ENCODE results near the gene ADAM8. TPM values are rescaled to one million over a fixed set of nuclear protein-coding genes. Genes with fewer than 3 reads are reported as not detected.

The ADAM8 gene
- polyA plus RNA-seq, 1 donor from 2014 or later = 6.4 TPM

DNA sequence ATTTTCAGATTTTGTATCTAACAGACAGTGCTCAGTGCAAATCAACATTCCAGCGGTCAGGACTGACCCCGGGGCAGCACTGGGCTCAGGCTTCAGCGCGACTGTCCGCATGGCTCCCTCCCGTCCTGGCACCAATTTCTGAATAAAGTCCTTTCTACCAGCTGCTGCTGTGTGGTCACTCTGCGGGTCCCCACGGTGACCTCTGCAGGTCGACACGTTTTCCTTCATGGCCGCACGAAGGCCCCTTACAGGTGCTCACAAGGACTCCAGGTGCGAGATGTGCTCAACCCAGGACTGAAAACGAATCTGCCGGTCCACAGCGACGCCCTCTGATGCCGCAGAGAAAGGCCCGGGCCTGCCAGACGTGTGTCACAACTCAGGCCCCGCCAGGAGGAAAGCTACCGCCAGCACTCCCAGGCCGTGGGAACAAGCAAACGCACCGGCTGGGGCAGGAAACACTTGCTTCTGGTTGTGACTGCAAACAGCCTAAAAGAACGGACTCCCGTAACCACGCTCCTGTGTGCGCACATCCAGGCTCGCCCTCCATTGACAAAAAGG lies 50.3 kb downstream of the ADAM8 start:
- TF ChIP-seq RAD21 (conservative IDR thresholded peaks at IDR 0.05) (no peak), POLR2AphosphoS5 (IDR thresholded peaks at IDR 0.05) (no peak), SMC3 (conservative IDR thresholded peaks at IDR 0.05; ENCODE audit: poor library complexity) (no peak), REST (IDR thresholded peaks at IDR 0.05; ENCODE audit: borderline replicate concordance) (no peak), TAF1 (IDR thresholded peaks at IDR 0.05; ENCODE audit: low read depth) (no peak), EZH2 (IDR thresholded peaks at IDR 0.05; ENCODE audit: borderline replicate concordance, insufficient read depth, low read length, poor library complexity, severe bottlenecking) (no peak), MXI1 (conservative IDR thresholded peaks at IDR 0.05; ENCODE audit: poor library complexity, severe bottlenecking) (no peak), EP300 (conservative IDR thresholded peaks at IDR 0.05; ENCODE audit: poor library complexity, severe bottlenecking) (no peak)
- TF ChIP-seq, protein P1, sequence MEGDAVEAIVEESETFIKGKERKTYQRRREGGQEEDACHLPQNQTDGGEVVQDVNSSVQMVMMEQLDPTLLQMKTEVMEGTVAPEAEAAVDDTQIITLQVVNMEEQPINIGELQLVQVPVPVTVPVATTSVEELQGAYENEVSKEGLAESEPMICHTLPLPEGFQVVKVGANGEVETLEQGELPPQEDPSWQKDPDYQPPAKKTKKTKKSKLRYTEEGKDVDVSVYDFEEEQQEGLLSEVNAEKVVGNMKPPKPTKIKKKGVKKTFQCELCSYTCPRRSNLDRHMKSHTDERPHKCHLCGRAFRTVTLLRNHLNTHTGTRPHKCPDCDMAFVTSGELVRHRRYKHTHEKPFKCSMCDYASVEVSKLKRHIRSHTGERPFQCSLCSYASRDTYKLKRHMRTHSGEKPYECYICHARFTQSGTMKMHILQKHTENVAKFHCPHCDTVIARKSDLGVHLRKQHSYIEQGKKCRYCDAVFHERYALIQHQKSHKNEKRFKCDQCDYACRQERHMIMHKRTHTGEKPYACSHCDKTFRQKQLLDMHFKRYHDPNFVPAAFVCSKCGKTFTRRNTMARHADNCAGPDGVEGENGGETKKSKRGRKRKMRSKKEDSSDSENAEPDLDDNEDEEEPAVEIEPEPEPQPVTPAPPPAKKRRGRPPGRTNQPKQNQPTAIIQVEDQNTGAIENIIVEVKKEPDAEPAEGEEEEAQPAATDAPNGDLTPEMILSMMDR (IDR thresholded peaks at IDR 0.05; ENCODE audit: poor library complexity, severe bottlenecking) = no peak
- Histone ChIP-seq H3F3A (ENCODE audit: insufficient read depth, low read length, poor library complexity, severe bottlenecking) (no peaks in the 10 kb centered on the region), H3K27me3 (ENCODE audit: insufficient read depth, low read depth, low read length) (peaks cover 30% of the 10 kb centered on the region), H3K27ac (ENCODE audit: low read length) (no peak overlapping the region), H3K9me3 (ENCODE audit: low read length) (no peaks in the 10 kb centered on the region), H3K4me3 (ENCODE audit: low read length) (no peak overlapping the region), H3K9ac (ENCODE audit: low read length) (no peak overlapping the region), H2AFZ (ENCODE audit: low read depth, low read length) (no peak overlapping the region), H4K20me1 (ENCODE audit: insufficient read depth) (no peaks in the 10 kb centered on the region), H3K79me2 (replicated peaks; ENCODE audit: insufficient read depth, low read length) (no peaks in the 10 kb centered on the region), H3K36me3 (ENCODE audit: insufficient read depth, low read length) (no peaks in the 10 kb centered on the region), H3K9me2 (ENCODE audit: insufficient read depth, low read length) (no peaks in the 10 kb centered on the region), H3K4me2 (ENCODE audit: low read length) (no peak overlapping the region)

DNA sequence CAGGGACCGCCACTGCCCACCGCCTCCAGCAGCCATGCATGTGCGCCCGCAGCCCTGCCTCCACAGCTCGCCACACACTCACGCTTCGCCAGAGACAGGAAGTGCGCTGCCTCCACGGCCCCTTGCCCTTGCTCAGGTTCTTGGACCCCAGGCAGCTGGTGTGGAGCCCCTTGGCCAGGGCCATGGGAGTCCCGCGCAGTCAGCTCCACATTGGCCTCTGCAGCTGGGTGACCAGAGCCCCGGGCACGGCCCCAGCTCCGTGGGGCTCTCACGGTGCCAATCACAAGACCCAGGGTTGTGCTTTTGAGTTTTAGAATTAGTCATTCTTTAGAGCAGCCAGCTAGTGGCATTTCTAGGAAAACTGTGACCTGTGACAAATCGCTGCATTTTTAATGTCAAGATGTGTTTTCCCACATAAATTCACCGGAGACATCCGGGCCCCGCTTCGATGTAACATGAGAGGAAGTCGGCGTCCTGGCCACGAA lies 50.9 kb downstream of the ADAM8 start:
- no peak overlapping the region for H3K4me2 ChIP-seq (ENCODE audit: low read length)
- H3K27me3 ChIP-seq (ENCODE audit: insufficient read depth, low read depth, low read length) = peaks cover 24% of the 10 kb centered on the region
- H3K79me2 ChIP-seq (replicated peaks; ENCODE audit: insufficient read depth, low read length) = no peaks in the 10 kb centered on the region
- no peaks in the 10 kb centered on the region for H3K9me3 ChIP-seq (ENCODE audit: low read length)
- no peak overlapping the region for H3K9ac ChIP-seq (ENCODE audit: low read length)
- H3F3A ChIP-seq (ENCODE audit: insufficient read depth, low read length, poor library complexity, severe bottlenecking) = no peaks in the 10 kb centered on the region
- no peaks in the 10 kb centered on the region for H4K20me1 ChIP-seq (ENCODE audit: insufficient read depth)
- no peak overlapping the region for H3K4me3 ChIP-seq (ENCODE audit: low read length)
- H3K9me2 ChIP-seq (ENCODE audit: insufficient read depth, low read length) = no peaks in the 10 kb centered on the region
- no peaks in the 10 kb centered on the region for H3K36me3 ChIP-seq (ENCODE audit: insufficient read depth, low read length)
- TF ChIP-seq EZH2 (IDR thresholded peaks at IDR 0.05; ENCODE audit: borderline replicate concordance, insufficient read depth, low read length, poor library complexity, severe bottlenecking) (no peak), RAD21 (conservative IDR thresholded peaks at IDR 0.05) (no peak), EP300 (conservative IDR thresholded peaks at IDR 0.05; ENCODE audit: poor library complexity, severe bottlenecking) (no peak), POLR2AphosphoS5 (IDR thresholded peaks at IDR 0.05) (no peak), SMC3 (conservative IDR thresholded peaks at IDR 0.05; ENCODE audit: poor library complexity) (no peak), REST (IDR thresholded peaks at IDR 0.05; ENCODE audit: borderline replicate concordance) (no peak), TAF1 (IDR thresholded peaks at IDR 0.05; ENCODE audit: low read depth) (no peak), MXI1 (conservative IDR thresholded peaks at IDR 0.05; ENCODE audit: poor library complexity, severe bottlenecking) (no peak)
- TF ChIP-seq, protein P1 (IDR thresholded peaks at IDR 0.05; ENCODE audit: poor library complexity, severe bottlenecking) = no peak
- no peak overlapping the region for H3K27ac ChIP-seq (ENCODE audit: low read length)
- no peak overlapping the region for H2AFZ ChIP-seq (ENCODE audit: low read depth, low read length)
